HG02610 (cell line): ENCODE data around the gene GHRHR.

ENCODE experiments used
- ATAC-seq: cut with Tn5 transposase; IDR thresholded peaks from one replicate; pipeline ENCODE4 v1.9.1; 2021; ENCODE audit warnings: mild to moderate bottlenecking, moderate library complexity; ENCODE audit not compliant: unreplicated experiment

GHRHR gene

DNA sequence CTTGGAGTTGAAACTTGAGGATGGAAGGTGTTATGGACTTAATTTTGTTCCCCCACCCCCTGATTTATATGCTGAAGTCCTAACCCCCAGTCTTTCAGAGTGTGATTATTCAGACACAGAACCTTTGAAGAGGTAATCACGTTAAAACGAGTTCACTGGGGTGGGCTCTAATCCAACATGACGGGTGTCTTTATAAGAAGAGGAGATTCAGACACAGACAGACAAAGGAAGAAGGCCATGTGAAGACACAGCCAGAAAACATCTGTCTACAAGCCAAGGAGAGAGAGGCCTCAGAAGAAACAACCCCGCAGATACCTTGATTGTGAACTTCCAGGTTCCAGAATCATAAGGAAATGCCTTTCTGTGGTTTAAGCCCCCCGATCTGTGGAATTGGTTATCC lies 37.0 kb downstream of the GHRHR start:
- no peak for ATAC-seq

- ATAC-seq, result no peak
These were observed 38.5 kb downstream of the GHRHR start for GRCh38 chr7:31002256-31002655.

DNA sequence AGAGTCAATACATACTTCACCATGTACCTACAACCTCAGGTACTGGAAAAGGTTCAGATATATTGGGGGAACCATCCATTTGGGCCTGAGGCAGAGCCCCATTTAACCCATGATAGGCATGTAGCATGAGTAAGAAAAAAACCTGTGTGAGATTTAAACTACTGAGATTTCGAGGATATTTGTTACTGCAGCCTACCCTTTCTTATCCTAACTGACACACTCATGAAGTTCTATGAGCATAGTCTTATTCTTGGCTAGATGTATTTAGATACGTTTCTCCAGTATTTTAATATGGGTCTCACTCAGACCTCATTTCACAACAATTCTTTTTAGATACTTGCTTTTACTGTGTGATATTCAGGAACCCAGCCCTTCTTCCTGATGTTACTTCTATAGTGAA lies 39.3 kb downstream of the GHRHR start:
- ATAC-seq, result no peak

DNA sequence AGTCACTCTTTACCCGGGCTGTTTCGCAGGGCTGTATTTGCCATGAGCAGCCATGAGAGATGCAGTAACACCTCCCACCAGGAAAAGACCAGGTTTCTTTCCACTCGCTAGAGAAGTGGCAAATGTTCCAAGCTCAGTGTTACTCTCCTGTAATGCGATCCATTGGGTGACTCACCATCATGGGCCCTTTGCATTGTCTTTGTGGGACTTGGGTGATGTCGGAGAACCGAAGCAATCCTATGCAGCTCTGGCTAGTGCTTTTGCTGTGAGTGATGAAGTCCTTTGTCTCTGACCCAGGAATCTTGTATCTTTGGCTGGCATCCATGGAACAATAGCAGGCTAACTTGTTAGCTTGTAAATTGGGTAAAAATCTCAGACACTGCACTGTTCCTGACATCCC lies 40.0 kb downstream of the GHRHR start:
- ATAC-seq, result no peak

- ATAC-seq, result no peak
These were observed 40.6 kb downstream of the GHRHR start for GRCh38 chr7:31004393-31004792.

- ATAC-seq, result no peak
These were observed 43.1 kb downstream of the GHRHR start for GRCh38 chr7:31006857-31007256.

DNA sequence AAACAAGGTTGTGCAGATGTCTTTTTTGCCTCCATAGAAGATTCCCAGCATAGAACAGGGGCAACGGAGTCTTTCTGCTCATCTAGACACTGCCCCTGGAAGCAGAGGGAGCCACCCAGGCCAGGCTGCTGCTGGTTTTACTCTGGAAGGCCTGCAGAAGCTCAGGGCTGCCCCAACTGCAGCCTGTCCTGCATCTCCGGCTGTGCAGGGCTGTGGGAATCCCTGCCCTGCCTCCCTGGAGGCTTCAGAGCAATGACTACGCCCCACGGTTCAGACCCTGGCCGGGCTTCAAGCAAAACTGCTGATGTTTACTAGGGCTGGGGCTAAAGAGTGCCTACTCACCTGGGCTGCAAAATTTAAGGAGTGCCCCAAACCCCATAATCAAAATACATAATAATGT lies 43.9 kb downstream of the GHRHR start:
- ATAC-seq, result no peak

DNA sequence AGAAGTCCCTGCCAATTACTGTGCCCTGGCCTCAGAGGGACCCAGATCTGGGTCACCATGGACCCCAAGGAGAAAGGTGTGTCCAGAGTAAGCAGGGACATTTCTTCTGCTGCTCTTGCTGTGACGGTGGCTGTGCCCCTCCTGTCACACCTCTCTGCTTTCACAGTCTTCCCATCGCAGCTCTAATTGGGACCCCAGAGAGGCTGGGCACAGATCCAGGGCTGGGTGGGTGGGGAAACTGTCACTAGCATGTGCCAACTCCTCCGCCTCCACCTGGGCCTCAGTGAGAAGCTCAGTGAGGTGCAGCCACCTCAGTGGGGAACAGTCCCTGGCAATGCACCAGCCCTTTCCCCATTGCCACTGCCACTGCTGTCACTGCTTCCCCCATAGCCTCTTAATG lies 51.1 kb downstream of the GHRHR start:
- ATAC-seq, result no peak

DNA sequence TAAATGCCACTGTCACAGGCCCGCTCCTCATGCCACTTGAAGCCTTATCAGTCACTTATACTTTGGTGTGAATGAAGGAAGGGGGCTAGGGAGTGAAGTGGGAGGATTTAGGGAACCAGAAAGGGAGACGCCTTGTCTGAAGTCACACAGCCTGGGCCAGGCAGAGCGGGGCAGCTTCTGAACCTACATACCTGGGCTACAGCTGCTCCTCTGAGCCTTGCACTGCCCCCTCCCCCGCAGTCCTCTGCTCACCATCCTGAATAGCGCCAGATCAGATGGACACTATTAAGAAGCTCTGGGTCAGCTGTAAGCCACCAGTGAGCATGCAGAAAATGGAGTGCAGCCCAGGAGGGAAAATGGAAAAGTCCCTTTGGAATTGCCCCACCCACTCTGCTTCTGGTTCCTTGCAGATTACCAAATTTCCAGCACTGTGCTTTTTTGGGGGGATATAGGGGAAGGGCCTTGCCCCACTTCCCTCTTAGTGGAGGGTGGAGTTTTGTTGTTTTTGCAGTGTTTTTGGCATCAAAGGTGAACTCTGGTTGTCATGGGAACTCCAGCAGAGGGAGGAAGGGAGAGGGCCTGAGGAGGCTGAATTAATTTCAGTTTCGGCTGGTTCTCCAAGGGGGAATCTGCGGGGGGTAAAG lies 53.4 kb downstream of the GHRHR start:
- ATAC-seq, result no peak

GRCh38 chr7:31017721-31018120 lies 54.0 kb downstream of the GHRHR start:
- no peak for ATAC-seq

- ATAC-seq, result no peak
These were observed 55.8 kb downstream of the GHRHR start for GRCh38 chr7:31019509-31019908.

DNA sequence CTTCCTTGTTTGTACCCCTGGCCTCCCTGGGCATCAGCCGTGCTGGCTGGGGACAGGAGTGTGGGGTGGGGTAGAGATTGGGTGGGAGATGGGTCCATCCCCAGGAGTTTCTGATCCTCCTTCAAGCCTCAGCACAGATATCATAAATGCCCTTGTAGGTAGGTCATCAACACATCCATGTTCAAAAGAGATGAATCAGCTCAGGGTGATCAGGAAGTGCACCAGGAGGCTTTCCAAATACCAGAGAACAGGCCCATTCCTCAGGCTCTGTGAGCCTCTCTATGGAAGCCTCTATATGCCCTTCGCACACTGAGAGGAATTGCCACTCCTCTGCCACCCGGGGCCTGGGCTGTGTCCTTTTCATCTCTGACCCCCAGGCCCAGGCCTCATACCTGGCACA lies 56.4 kb downstream of the GHRHR start:
- ATAC-seq, result no peak

GRCh38 chr7:31020652-31021051 lies 56.9 kb downstream of the GHRHR start:
- no peak for ATAC-seq

DNA sequence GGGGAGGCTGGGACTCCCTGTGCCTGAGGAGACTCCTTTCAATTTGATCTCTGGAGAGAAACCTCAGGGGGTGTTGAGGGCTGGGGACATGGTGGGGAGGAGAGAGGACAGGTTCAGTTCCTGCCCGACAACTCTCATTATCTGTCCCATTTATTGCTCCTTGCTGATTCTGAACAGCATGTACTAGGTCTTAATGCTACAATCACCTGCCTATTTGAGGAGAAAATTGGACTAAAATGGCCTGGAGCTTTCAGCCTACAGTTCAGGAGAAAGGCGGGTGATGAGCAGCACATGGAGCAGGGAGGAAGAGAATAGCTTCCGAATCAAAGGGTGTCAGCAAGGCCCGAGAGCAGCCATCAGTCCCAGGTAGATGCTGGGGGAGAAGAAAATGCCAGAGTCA lies 58.4 kb downstream of the GHRHR start:
- no peak for ATAC-seq

DNA sequence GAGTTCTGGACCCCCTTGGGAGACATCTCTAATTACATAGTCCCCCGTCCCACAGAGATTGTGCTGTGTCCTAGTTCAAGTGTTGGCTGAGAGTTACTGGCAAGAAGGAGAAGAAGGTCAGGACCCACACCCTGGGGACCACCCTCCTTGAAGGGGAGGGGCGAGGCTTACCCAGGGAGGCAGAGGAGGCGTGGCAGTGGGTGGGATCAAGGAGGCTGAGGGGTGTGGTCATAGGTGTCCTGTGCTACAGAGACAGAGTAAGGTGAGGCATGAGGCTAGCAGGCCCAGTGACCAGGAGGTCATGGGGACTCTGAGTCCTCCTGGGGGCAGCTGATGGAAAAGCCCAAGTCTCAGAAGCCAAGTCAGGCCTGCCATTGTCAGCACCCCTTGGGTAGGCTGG lies 59.0 kb downstream of the GHRHR start:
- ATAC-seq, result no peak

DNA sequence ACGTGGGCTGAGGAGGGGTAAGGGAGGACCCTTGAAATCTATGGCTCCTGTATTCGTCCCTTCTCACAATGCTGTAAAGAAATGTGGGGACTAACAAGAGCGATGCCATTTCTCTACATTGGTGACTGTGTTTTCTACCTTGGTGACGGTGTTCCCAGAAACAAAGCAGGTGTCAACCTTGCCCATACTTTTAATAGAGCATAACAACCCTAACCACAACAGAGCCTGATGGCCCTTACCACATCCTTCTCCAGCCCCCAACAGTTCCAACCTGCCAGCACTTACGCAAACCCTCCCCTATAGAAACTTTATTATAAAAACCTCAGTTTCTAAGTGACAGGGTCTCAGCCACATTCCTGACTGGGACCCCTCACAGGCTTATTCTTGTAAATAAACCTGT lies 60.1 kb downstream of the GHRHR start:
- peak; percentile 51 for ATAC-seq

DNA sequence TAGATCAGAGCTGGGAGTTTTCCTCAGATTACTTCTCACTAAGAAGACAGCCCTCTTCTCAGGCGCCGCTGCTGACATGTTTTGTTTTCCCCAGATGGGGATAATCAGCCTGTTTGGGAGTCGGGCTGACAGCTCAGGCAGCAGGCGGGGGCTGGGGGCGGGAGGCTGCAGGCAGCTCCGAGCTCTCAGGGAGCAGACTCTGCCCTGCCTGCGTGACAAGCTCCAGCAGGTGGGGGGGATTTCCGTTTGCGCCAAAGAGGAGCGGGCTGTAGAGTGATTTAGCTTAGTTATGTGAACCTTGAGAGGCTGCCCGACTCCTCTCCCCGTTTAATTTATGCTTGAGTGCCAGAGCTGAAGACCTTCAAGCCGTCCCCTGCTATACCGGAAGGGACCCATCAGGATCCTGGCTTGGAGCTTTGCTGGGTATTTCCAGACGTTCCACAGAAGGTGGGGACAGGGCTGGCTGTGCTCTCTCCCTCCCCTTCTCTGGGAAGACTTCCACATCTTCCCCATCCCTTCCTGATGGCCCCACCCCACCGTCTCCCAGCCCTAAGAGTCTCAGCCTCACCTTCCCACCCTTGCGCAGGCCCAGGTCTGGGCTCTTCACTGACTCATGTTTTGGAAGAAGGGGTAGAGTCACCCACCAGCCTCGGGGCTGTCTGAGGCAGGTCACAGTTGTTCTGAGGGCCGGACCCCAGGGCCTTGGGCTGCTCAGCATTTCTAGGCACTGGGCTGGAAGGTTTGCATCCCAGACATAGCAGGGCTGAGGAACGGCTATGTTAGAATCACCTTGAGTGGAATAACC lies 63.6 kb downstream of the GHRHR start:
- ATAC-seq, result no peak

DNA sequence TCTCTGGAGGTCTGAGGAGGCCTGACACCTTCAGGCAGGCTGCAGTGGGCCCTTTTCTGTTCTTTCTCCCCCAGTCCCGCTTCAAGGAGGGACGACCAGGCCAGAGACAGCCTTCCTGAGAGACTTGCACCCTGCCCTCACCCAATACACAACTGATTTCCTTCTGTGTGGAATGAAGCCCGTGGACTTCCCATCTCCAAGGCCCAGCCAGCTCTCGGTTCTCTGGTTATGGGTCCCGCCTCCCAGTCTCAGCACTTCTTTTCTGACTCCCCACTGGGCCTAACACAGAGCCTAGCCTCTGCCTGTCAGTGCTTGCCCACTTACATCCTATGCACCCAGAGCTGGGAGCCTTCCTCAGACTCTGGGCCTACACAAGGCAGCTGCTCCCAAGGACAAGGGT lies 64.3 kb downstream of the GHRHR start:
- ATAC-seq, result no peak

DNA sequence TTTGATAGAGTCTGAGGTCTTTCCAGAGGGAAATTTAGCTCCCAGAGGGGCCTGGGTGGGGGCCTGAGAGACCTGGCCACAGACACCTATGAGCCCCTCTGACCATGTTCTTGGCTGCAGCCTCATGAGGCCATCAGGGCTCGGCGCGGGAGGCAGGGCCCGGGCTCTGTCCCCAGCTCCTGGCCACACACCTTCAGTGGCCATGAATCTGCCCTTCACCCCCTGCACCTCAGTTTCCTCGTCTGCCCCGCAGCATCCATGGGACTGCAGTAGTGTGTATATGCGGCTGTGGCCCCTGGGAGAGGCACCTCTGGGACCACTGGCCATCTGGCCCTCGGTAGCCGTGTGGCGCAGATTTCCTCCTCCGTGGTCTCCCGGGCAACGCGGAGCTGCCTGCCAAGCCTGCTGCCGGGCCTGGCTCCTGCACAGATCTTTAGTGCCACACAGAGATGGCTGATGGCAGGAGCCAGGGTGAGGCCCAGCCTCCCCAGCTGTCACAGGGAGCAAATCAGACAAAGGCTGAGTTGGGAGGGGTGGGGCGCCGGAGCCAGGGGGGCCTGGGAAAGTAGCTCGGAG lies 64.8 kb downstream of the GHRHR start:
- ATAC-seq, result no peak
